Measurements from ENCODE around the gene XRN2.
A peak's percentile ranks its signal among the peaks of the same experiment; 100 is the strongest.

XRN2 gene

DNA sequence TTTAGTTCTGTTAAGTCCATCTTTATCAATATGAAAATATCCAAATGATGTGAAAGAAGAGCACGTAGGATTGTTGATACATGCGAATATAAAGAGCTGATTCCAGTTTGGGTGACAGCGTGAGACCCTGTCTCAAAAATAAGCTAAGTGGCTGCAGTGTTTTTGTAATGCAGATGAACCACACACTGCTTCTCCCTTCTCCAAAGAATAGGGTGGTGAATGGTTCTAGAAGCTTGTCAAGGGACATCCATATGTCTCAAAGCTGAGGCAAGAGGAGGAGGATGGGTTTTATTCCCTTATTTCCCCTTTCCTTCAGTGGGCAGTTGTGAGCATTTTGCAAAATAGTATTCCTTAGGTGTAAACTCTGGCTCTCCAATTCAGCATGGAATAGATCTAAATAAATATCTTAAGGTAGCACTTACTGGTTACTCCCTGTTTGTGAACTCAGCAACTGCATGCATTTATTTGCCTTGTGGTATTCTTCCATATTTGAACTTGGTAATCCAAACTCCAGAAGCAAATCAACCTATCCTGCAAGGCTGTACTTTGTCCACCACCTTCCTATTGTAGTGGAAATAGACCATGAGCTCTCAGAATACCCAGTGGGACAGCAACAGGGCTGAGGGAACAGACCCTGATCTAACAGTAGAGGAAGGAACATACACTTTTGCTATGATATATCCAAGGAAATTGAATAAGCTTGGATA, 38.0 kb downstream of the XRN2 start:
- TF ChIP-seq, protein P1, sequence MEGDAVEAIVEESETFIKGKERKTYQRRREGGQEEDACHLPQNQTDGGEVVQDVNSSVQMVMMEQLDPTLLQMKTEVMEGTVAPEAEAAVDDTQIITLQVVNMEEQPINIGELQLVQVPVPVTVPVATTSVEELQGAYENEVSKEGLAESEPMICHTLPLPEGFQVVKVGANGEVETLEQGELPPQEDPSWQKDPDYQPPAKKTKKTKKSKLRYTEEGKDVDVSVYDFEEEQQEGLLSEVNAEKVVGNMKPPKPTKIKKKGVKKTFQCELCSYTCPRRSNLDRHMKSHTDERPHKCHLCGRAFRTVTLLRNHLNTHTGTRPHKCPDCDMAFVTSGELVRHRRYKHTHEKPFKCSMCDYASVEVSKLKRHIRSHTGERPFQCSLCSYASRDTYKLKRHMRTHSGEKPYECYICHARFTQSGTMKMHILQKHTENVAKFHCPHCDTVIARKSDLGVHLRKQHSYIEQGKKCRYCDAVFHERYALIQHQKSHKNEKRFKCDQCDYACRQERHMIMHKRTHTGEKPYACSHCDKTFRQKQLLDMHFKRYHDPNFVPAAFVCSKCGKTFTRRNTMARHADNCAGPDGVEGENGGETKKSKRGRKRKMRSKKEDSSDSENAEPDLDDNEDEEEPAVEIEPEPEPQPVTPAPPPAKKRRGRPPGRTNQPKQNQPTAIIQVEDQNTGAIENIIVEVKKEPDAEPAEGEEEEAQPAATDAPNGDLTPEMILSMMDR (IDR thresholded peaks at IDR 0.05; ENCODE audit: low read depth, low read length, missing control alignments): no peak
- H3K4me3 ChIP-seq (replicated peaks; ENCODE audit: low read depth, low read length): no peak overlapping the region
- no peak for DNase-seq (ENCODE audit: extremely low read depth, low read depth)

DNA sequence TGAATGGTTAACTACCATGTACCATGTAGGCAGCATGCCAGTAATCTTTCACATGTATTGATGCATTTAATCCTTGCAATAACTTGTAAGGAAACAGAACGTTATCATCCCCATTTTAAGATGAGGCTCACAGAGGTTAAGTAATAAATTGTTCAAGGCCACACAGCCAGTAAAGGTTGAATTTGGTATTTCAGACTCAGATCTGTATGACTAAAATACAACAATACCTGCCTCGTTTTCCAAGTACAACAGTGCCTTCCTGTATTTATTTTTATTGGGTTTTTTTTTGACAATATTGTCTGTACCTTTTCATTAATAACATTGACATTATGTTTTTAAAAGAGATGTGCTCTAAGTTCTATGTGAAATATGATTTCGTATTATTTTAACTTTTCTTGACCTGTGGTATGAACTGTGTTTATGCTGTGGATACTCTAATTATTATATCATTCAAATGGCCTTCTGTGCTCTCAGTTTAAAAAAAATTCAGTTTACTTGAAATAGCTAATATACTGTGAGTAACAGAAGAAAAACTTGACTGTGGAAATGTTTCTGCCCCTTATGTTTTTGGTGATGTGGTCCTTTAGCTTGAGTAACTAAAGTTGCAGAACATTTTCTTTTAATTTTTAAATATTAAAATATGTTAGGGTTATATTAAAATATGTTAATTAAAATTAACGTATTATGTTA, 39.7 kb downstream of the XRN2 start:
- no peak overlapping the region for H3K4me3 ChIP-seq (replicated peaks; ENCODE audit: low read depth, low read length)
- TF ChIP-seq, protein P1 (IDR thresholded peaks at IDR 0.05; ENCODE audit: low read depth, low read length, missing control alignments): no peak
- DNase-seq (ENCODE audit: extremely low read depth, low read depth): no peak

DNA sequence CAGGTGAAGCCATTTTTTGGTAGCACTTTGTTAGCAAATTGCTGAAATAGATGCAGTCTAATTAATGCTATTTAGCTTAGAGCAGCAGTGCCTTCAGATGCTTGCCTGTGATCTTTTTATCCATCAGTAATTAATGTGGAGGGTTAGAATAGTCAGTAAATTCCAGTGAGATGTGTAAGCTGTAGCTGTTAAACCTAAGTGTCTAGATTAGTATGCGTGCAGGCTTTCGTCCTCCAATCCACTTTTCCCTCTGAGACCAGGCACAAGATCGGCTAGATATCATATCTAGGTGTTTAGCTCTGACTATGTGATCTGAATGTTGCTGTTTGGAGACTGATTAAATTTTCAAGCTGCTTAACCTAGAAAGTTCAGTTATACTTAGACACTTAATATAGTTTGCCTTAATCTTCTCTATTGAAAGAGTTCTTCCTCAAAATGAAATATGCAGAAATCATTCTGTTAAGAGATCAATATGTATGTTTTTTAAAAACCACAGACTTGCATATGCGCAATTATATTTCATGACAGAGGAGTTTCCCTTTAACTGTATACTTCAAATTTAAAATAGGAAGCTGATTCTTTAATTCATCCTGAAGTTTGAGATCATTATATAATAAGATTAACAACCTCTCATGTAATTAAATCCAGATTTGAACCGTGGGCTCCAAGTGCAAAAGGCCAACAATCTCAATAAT, 41.2 kb downstream of the XRN2 start:
- H3K4me3 ChIP-seq (replicated peaks; ENCODE audit: low read depth, low read length): no peak overlapping the region
- TF ChIP-seq, protein P1 (IDR thresholded peaks at IDR 0.05; ENCODE audit: low read depth, low read length, missing control alignments): no peak
- DNase-seq (ENCODE audit: extremely low read depth, low read depth): no peak

DNA sequence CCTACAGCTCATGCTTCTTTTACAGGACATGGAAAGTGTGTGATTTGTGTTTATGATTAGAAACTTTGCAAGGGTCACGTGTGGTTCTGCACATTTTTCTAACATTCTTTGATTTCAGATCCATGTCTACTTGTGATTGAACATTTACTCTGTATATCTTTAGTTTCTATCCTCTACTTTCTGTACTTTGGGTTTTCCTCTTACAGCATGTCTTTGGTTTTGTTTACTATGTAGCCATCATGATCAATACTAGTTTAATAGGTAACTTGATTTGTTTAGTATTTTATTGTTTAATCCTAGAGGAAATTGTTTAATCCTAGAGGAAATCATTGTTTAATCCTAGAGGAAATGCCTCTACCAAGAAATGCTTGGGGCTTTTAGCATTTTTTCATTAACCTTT, 41.8 kb downstream of the XRN2 start:
- DNase-seq (ENCODE audit: extremely low read depth, low read depth): no peak
- TF ChIP-seq, protein P1 (IDR thresholded peaks at IDR 0.05; ENCODE audit: low read depth, low read length, missing control alignments): no peak
- no peak overlapping the region for H3K4me3 ChIP-seq (replicated peaks; ENCODE audit: low read depth, low read length)

DNA sequence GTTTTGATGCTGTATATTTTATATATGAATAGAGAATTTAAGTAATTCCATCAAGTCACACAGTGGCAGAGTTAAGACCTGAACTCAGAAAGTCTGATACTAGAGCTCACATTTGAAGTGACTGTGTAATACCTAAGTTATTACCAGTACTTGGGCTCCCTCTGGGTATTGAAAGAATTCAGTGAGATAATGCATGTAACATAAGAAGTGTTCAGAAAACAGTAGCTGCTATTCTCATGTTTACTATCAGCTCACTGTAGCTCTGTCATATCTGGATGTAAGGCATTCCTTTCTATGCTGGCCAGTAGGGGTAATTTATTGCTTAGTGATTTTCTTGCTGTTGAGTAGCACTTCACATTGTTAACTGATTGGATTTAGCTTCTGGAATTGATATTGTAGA, 49.6 kb downstream of the XRN2 start:
- no peak overlapping the region for H3K4me3 ChIP-seq (replicated peaks; ENCODE audit: low read depth, low read length)
- TF ChIP-seq, protein P1 (IDR thresholded peaks at IDR 0.05; ENCODE audit: low read depth, low read length, missing control alignments): no peak
- DNase-seq (ENCODE audit: extremely low read depth, low read depth): peak; percentile 2

DNA sequence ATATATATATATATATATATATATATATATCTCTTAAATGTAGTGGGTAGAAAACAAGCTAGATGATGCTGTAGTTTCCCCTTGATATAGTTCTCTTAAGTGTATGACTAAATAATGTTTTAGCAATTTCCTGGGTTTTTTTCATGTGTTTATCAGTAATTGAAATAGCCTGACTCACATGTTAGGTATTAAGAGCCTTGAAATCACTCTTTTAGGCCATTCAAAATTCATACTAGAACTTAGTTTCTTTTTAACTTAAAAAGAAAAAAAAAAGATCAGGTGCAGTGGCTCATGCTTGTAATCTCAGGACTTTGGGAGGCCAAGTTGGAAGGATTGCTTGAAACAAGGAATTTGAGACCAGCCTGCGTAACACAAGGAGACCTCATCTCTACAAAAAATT, 50.1 kb downstream of the XRN2 start:
- TF ChIP-seq, protein P1 (IDR thresholded peaks at IDR 0.05; ENCODE audit: low read depth, low read length, missing control alignments): no peak
- no peak overlapping the region for H3K4me3 ChIP-seq (replicated peaks; ENCODE audit: low read depth, low read length)
- DNase-seq (ENCODE audit: extremely low read depth, low read depth): no peak

All from HFF-Myc (cell line).